Central memory CD4-positive, alpha-beta T cell (primary cell): ENCODE data around the gene MROH8.
"Not testable (repeated sequence)": the region's sequence is repeated elsewhere in the genome, so short reads cannot be mapped to it uniquely, and the experiment has no call there.

Experiments
- DNase-seq: peaks from one replicate; pipeline ENCODE4 v3.0.0; 2022

The MROH8 gene

GRCh38 chr20:37152284-37152683 is 27.1 kb downstream of the MROH8 start:
- DNase-seq, result no peak

GRCh38 chr20:37151529-37151928 is 27.8 kb downstream of the MROH8 start:
- no peak for DNase-seq

GRCh38 chr20:37150864-37151263 is 28.5 kb downstream of the MROH8 start:
- not testable (repeated sequence) for DNase-seq

- DNase-seq, result no peak
Observed at GRCh38 chr20:37147250-37147649, 32.1 kb downstream of the MROH8 start.

GRCh38 chr20:37144856-37145404 is 34.4 kb downstream of the MROH8 start:
- no peak for DNase-seq

GRCh38 chr20:37142708-37143107 is 36.6 kb downstream of the MROH8 start:
- no peak for DNase-seq

GRCh38 chr20:37137547-37137946 is 41.8 kb downstream of the MROH8 start:
- no peak for DNase-seq

GRCh38 chr20:37133952-37134351 is 45.4 kb downstream of the MROH8 start:
- no peak for DNase-seq

GRCh38 chr20:37131486-37131885 is 47.9 kb downstream of the MROH8 start:
- no peak for DNase-seq

- no peak for DNase-seq
Observed at GRCh38 chr20:37128803-37129202, 50.5 kb downstream of the MROH8 start.

- not testable (repeated sequence) for DNase-seq
Observed at GRCh38 chr20:37126290-37126689, 53.1 kb downstream of the MROH8 start.

- no peak for DNase-seq
Observed at GRCh38 chr20:37123441-37123840, 55.9 kb downstream of the MROH8 start.

- no peak for DNase-seq
Observed at GRCh38 chr20:37120497-37120896, 58.9 kb downstream of the MROH8 start.

GRCh38 chr20:37119356-37120036 is 59.9 kb downstream of the MROH8 start:
- no peak for DNase-seq

- DNase-seq, result no peak
Observed at GRCh38 chr20:37114012-37114411, 65.3 kb downstream of the MROH8 start.

- no peak for DNase-seq
Observed at GRCh38 chr20:37111926-37112455, 67.4 kb downstream of the MROH8 start.

- no peak for DNase-seq
Observed at GRCh38 chr20:37108676-37109075, 70.7 kb downstream of the MROH8 start.

GRCh38 chr20:37102571-37102970 is 76.8 kb downstream of the MROH8 start:
- no peak for DNase-seq

- no peak for DNase-seq
Observed at GRCh38 chr20:37096415-37097041, 82.8 kb downstream of the MROH8 start.

GRCh38 chr20:37095599-37096414 is 83.5 kb downstream of the MROH8 start, which contains the start of gene RBL1:
Gene RBL1, minus strand, starts transcription at chr20:37095997. Its CDS starts 69 bp downstream, at chr20:37095928.
- peak; percentile 89 for DNase-seq

- DNase-seq, result peak; percentile 74
Observed at GRCh38 chr20:37095108-37095598, 84.2 kb downstream of the MROH8 start.

- DNase-seq, result no peak
Observed at GRCh38 chr20:37090407-37090806, 88.9 kb downstream of the MROH8 start.
